ENCODE measurements around the gene BATF3.

GRCh38 chr1:212677136-212677535 is 22.5 kb downstream of the BATF3 start:
- TF ChIP-seq, protein P1, sequence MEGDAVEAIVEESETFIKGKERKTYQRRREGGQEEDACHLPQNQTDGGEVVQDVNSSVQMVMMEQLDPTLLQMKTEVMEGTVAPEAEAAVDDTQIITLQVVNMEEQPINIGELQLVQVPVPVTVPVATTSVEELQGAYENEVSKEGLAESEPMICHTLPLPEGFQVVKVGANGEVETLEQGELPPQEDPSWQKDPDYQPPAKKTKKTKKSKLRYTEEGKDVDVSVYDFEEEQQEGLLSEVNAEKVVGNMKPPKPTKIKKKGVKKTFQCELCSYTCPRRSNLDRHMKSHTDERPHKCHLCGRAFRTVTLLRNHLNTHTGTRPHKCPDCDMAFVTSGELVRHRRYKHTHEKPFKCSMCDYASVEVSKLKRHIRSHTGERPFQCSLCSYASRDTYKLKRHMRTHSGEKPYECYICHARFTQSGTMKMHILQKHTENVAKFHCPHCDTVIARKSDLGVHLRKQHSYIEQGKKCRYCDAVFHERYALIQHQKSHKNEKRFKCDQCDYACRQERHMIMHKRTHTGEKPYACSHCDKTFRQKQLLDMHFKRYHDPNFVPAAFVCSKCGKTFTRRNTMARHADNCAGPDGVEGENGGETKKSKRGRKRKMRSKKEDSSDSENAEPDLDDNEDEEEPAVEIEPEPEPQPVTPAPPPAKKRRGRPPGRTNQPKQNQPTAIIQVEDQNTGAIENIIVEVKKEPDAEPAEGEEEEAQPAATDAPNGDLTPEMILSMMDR (IDR thresholded peaks at IDR 0.05 in 2 of 3, conservative IDR thresholded peaks at IDR 0.05 in 1 of 3; ENCODE audit: insufficient read depth in 2 of 3, low read depth in 1 of 3, low read length in 3 of 3) = no peak
- TF ChIP-seq CEBPZ (IDR thresholded peaks at IDR 0.05; ENCODE audit: borderline replicate concordance, low read depth, low read length) (no peak), TEAD4 (IDR thresholded peaks at IDR 0.05; ENCODE audit: low read length) (no peak), TEAD4 (CRISPR knock-in tag; IDR thresholded peaks at IDR 0.05; ENCODE audit: borderline replicate concordance) (no peak), DMBX1 (CRISPR knock-in tag; IDR thresholded peaks at IDR 0.05; ENCODE audit: borderline replicate concordance) (no peak), ZSCAN29 (IDR thresholded peaks at IDR 0.05) (no peak), CHCHD3 (CRISPR knock-in tag; IDR thresholded peaks at IDR 0.05) (no peak), PREB (CRISPR knock-in tag; IDR thresholded peaks at IDR 0.05) (no peak)
